GM10266 (cell line): ENCODE data around the gene MED12.
A peak's percentile ranks its signal among the peaks of the same experiment; 100 is the strongest.

Experiments
- DNase-seq: peaks from one replicate; pipeline ENCODE4 v3.0.0; 2012; ENCODE audit errors: extremely low spot score
- CTCF ChIP-seq: IDR thresholded peaks from 2 replicates; pipeline ENCODE4 v1.5.1; 2012; ENCODE audit warnings: mild to moderate bottlenecking, low read depth; ENCODE audit not compliant: control insufficient read depth, insufficient read depth; ENCODE audit errors: missing control alignments

Gene MED12

GRCh38 chrX:71128915-71129765 is 10.7 kb downstream of the MED12 start:
- peak; percentile 77 for TF ChIP-seq CTCF
- peak; percentile 56 for DNase-seq

GRCh38 chrX:71131510-71131909 is 13.1 kb downstream of the MED12 start:
- DNase-seq, result no peak
- TF ChIP-seq CTCF, result no peak

GRCh38 chrX:71140440-71140839 is 22.0 kb downstream of the MED12 start:
- no peak for DNase-seq
- no peak for TF ChIP-seq CTCF

- TF ChIP-seq CTCF, result no peak
- no peak for DNase-seq
Observed at GRCh38 chrX:71143508-71143907, 25.1 kb downstream of the MED12 start.

GRCh38 chrX:71144651-71145050 is 26.3 kb downstream of the MED12 start, which contains the start of gene NLGN3:
Gene NLGN3 (plus strand): TSS chrX:71144841. CDS start chrX:71147750, 2,909 bp downstream.
- no peak for DNase-seq
- no peak for TF ChIP-seq CTCF

GRCh38 chrX:71147496-71148277 is 29.3 kb downstream of the MED12 start:
- DNase-seq, result no peak
- TF ChIP-seq CTCF, result no peak

GRCh38 chrX:71148278-71148663 is 29.9 kb downstream of the MED12 start:
- no peak for DNase-seq
- TF ChIP-seq CTCF, result no peak
